ENCODE data around the gene TNFRSF25.

DNA sequence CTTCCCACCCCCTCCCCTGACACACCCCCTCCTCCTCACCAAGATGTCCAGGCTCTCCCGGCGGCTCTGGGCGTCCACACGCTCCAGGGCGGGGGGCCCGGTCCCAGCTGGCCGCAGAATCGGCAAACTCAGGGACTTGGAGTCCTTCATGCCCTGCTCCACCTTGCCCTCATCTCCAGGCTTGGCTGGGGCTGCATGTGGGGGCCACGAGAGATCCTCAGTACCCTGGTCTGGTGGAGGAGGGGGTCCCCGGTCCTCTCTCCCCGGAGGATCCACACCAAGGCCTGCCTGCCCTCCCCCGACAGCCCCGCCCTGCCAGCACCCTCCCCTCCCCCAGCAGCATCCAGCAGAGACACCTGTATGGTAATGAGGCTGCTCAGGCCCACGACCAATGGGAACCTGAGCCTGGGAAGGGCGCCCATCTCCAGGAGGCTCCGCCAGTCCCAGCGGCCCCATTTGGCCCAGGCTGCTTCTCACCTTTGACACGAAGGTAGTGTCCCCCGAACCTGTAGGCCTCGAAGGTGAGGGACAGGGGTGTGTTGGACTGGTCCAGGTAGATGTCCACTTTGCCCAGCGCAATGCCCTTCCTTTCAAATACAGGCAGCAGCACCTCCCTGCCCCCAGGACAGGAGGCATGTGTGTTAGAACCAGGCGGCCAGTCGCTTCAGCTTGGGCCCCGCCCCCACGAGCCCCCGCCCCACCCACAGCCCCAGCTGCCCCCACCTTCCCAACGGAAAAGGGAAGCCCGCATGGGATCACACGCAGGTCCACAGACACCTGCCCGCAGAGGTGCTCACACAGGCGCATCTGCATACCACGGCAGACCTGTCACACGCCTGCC is 8.2 kb upstream of the TNFRSF25 start:
- TF ChIP-seq CTCF (IDR thresholded peaks at IDR 0.05) (no peak), POLR2A (IDR thresholded peaks at IDR 0.05) (no peak)
